D341Med (cell line): ENCODE data around the gene GZF1.
"Not testable (repeated sequence)": the region's sequence is repeated elsewhere in the genome, so short reads cannot be mapped to it uniquely, and the experiment has no call there.

Source experiments
- DNase-seq: peaks from one replicate; pipeline ENCODE4 v3.0.0; 2012; ENCODE audit warnings: low spot score

Gene GZF1

GRCh38 chr20:23346002-23346401 lies 16.0 kb upstream of the GZF1 start:
- no peak for DNase-seq

- no peak for DNase-seq
Measured at GRCh38 chr20:23347791-23348190, 14.2 kb upstream of the GZF1 start.

- not testable (repeated sequence) for DNase-seq
Measured at GRCh38 chr20:23348510-23348909, 13.5 kb upstream of the GZF1 start.

GRCh38 chr20:23349338-23350195 lies 12.4 kb upstream of the GZF1 start:
- peak; percentile 81 for DNase-seq

GRCh38 chr20:23350196-23350903 lies 11.6 kb upstream of the GZF1 start, which contains the start of gene NXT1:
TSS of gene NXT1 (plus strand) at chr20:23350791. CDS start at chr20:23354042, 3,251 bp downstream.
- peak; percentile 94 for DNase-seq

GRCh38 chr20:23350904-23351838 lies 10.8 kb upstream of the GZF1 start:
- DNase-seq = peak; percentile 46

GRCh38 chr20:23356203-23356602 lies 5.8 kb upstream of the GZF1 start:
- no peak for DNase-seq

GRCh38 chr20:23357767-23358562 lies 4.0 kb upstream of the GZF1 start:
- DNase-seq = peak; percentile 92

GRCh38 chr20:23358563-23358906 lies 3.4 kb upstream of the GZF1 start:
- DNase-seq = no peak

GRCh38 chr20:23358923-23359593 lies 2.9 kb upstream of the GZF1 start:
- DNase-seq = no peak

GRCh38 chr20:23360531-23360930 lies 1.5 kb upstream of the GZF1 start:
- no peak for DNase-seq

- DNase-seq = no peak
Measured at GRCh38 chr20:23361119-23361475, 885 bp upstream of the GZF1 start.

GRCh38 chr20:23362392-23363256 lies 642 bp downstream of the GZF1 start:
- no peak for DNase-seq

GRCh38 chr20:23363257-23363649 lies 1.3 kb downstream of the GZF1 start:
- no peak for DNase-seq

- no peak for DNase-seq
Measured at GRCh38 chr20:23365390-23366165, 3.6 kb downstream of the GZF1 start.

GRCh38 chr20:23366384-23366783 lies 4.4 kb downstream of the GZF1 start:
- DNase-seq = no peak

- no peak for DNase-seq
Measured at GRCh38 chr20:23367770-23368169, 5.8 kb downstream of the GZF1 start.

- DNase-seq = no peak
Measured at GRCh38 chr20:23368316-23369071, 6.5 kb downstream of the GZF1 start.
